Prostate gland (tissue), 2 donors: ENCODE measurements around the gene UBE2U. TPM values are rescaled to one million over a fixed set of nuclear protein-coding genes. Genes with fewer than 3 reads are reported as not detected.
A peak's percentile ranks its signal among the peaks of the same experiment; 100 is the strongest.

ENCODE experiments used
- DNase-seq: peaks from one replicate; pipeline ENCODE4 v3.0.0-alpha.2; 2019; ENCODE audit warnings: low spot score
- H3K27ac ChIP-seq, 2 donors: fragments of 200-600 bp; sonication (generic); 2 replicates each; pipeline ENCODE4 v1.5.1; 2017 to 2019
- H3K27me3 ChIP-seq: fragments of 200-600 bp; sonication (generic); replicated peaks from 2 replicates; pipeline ENCODE4 v1.5.1; 2019; ENCODE audit not compliant: insufficient read depth
- H3K36me3 ChIP-seq, 2 donors: fragments of 200-600 bp; sonication (generic); 1 replicate in 1 of 2; 2 replicates in 1 of 2; pipeline versions ENCODE4 v1.5.1 to v1.8.1; 2017 to 2019
- H3K4me1 ChIP-seq: fragments of 200-600 bp; sonication (generic); replicated peaks from 2 replicates; pipeline ENCODE4 v1.5.1; 2019
- H3K4me3 ChIP-seq, 2 donors: fragments of 200-600 bp; sonication (generic); 2 replicates each; pipeline ENCODE4 v1.5.1; 2017 to 2019
- H3K9me3 ChIP-seq: fragments of 200-600 bp; sonication (generic); 2 replicates; pipeline ENCODE4 v1.5.1; 2017
- CTCF ChIP-seq, 4 experiments: fragments of 200-600 bp in 2 of 4; fragments of 450-650 bp in 2 of 4; sonication (generic) in 2 of 4; IDR thresholded peaks; 1 replicate in 3 of 4; 2 replicates in 1 of 4; pipeline ENCODE4 v1.5.1; 2016 to 2019; ENCODE audit warnings: antibody characterized with exemption in 4 of 4, mild to moderate bottlenecking in 2 of 4, moderate library complexity in 2 of 4
- POLR2A ChIP-seq: fragments of 450-650 bp; IDR thresholded peaks from one replicate; pipeline ENCODE4 v1.6.1; 2016; ENCODE audit warnings: antibody characterized with exemption, mild to moderate bottlenecking
- POLR2AphosphoS5 ChIP-seq: sonication (generic); formaldehyde crosslinking; IDR thresholded peaks from one replicate; pipeline ENCODE4 v1.6.1; 2017; ENCODE audit warnings: antibody characterized with exemption
- WGBS: methylation state at CpG from one replicate; pipeline ENCODE4 v1.1.5; 2018; 5-methylcytosine and 5-hydroxymethylcytosine counted together
- intact Hi-C: fragments of 100-400 bp; cut with DNase I; formaldehyde crosslinking; loops from one replicate; pipeline ENCODE4 v1.14.2; 2022
- total RNA-seq, 2 donors: library from RNA; depleted of rRNA; stranded (reverse); fragments of >200 nt; gene quantifications; one replicate each; pipeline ENCODE4 v1.1.0, GENCODE V29; 2016

UBE2U gene
- total RNA-seq, 2 donors from 2014 or later: 1.8 TPM; not detected in 1

- intact Hi-C loops: loop anchor here (2.0 to 10.0 kb wide), 4 partner anchors 76 to 569 kb away; partner anchors contain the start of gene ROR1
- no peaks in the 10 kb centered on the region for H3K4me1 ChIP-seq
- no peak for DNase-seq
- no peaks in the 10 kb centered on the region for H3K27me3 ChIP-seq
- no peak overlapping the region for H3K27ac ChIP-seq
- H3K36me3 ChIP-seq: no peaks in the 10 kb centered on the region
- no peak overlapping the region for H3K4me3 ChIP-seq
- no peaks in the 10 kb centered on the region for H3K9me3 ChIP-seq
- TF ChIP-seq POLR2A (no peak), CTCF (IDR thresholded peaks at IDR 0.05) (no peak), POLR2AphosphoS5 (no peak)
These were observed 37.6 kb downstream of the UBE2U start for GRCh38 chr1:64241069-64241468.

GRCh38 chr1:64242895-64243756 lies 39.7 kb downstream of the UBE2U start:
- no peaks in the 10 kb centered on the region for H3K27me3 ChIP-seq
- intact Hi-C loops: loop anchor here (5.0 to 10.0 kb wide), 3 partner anchors 78 to 571 kb away; no protein-coding TSS in a partner anchor
- DNase-seq: no peak
- no peaks in the 10 kb centered on the region for H3K4me1 ChIP-seq
- H3K4me3 ChIP-seq: no peak overlapping the region
- no peaks in the 10 kb centered on the region for H3K9me3 ChIP-seq
- H3K36me3 ChIP-seq: no peaks in the 10 kb centered on the region
- 24% methylated on average over 6 of the region's 6 CpGs for WGBS
- peak; percentile 12 to 73 (median 64) for TF ChIP-seq CTCF (IDR thresholded peaks at IDR 0.05)
- TF ChIP-seq POLR2A: no peak
- no peak for TF ChIP-seq POLR2AphosphoS5
- no peak overlapping the region for H3K27ac ChIP-seq

- TF ChIP-seq POLR2AphosphoS5 (no peak), CTCF (IDR thresholded peaks at IDR 0.05) (no peak), POLR2A (no peak)
- no peak overlapping the region for H3K27ac ChIP-seq
- WGBS: 61% methylated on average over 4 of the region's 4 CpGs
- H3K4me1 ChIP-seq: no peaks in the 10 kb centered on the region
- no peak overlapping the region for H3K4me3 ChIP-seq
- no peaks in the 10 kb centered on the region for H3K9me3 ChIP-seq
- intact Hi-C loops: loop anchor here (5.0 to 10.0 kb wide), 3 partner anchors 79 to 571 kb away; no protein-coding TSS in a partner anchor
- no peak for DNase-seq
- H3K36me3 ChIP-seq: no peaks in the 10 kb centered on the region
- no peaks in the 10 kb centered on the region for H3K27me3 ChIP-seq
These were observed 40.3 kb downstream of the UBE2U start for GRCh38 chr1:64243757-64244080.

- no peak overlapping the region for H3K27ac ChIP-seq
- no peaks in the 10 kb centered on the region for H3K36me3 ChIP-seq
- DNase-seq: no peak
- TF ChIP-seq POLR2AphosphoS5: no peak
- TF ChIP-seq CTCF (IDR thresholded peaks at IDR 0.05): no peak
- no peak for TF ChIP-seq POLR2A
- no peaks in the 10 kb centered on the region for H3K9me3 ChIP-seq
- WGBS: 58% methylated on average over 9 of the region's 9 CpGs
- no peak overlapping the region for H3K4me3 ChIP-seq
- H3K27me3 ChIP-seq: no peaks in the 10 kb centered on the region
- intact Hi-C loops: loop anchor here (5.0 to 10.0 kb wide), 2 partner anchors 81 to 628 kb away; no protein-coding TSS in a partner anchor
- no peaks in the 10 kb centered on the region for H3K4me1 ChIP-seq
These were observed 42.1 kb downstream of the UBE2U start for GRCh38 chr1:64245495-64245894.
